Measurements from ENCODE around the gene PRDX2.

PRDX2 gene

DNA sequence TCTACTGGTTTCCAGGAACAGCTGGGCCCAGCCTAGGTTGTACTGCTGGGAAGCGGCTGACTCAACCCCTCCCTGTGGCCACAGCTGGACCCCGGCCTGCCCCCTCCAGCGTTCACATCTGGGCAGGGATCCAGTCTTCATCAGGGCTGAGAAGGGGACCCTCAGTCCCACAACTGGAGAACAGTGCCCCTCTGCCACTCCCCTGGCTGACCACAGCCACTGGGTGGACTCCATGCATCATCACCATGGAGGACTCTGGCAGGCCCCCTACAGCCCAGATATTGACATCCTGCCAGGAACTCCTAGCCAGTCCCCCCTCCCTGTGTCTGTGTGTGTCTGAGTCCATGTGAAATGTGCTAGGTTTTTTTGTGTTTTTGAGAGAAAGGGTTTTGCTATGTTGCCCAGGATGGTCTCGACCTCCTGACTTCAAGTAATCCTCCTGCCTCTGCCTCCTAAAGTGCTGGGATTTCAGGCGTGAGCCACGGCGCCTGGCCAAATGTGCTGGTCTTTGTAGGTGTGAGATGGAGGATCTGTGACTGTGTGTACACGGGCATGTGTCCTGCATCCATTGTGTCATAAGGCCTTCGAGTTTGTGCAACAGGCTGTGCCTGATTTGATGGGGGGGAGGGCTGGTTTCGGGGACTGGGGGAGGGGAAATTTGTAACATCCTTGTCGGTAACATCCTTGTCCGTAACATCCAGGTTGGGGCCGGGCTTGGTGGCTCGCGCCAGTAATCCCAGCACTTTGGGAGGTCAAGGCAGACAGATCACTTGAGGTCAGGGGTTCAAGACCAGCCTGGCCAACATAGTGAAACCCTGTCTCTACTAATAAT is 22.2 kb downstream of the PRDX2 start:
- Mint-ChIP-seq H3K36me3 (no peaks in the 10 kb centered on the region), H3K4me1 (peaks cover 34% of the 10 kb centered on the region), H3K27ac (peak overlapping the region; percentile 46), H3K4me3 (peak overlapping the region; percentile 21), H3K27me3 (no peaks in the 10 kb centered on the region), H3K9me3 (no peaks in the 10 kb centered on the region)

DNA sequence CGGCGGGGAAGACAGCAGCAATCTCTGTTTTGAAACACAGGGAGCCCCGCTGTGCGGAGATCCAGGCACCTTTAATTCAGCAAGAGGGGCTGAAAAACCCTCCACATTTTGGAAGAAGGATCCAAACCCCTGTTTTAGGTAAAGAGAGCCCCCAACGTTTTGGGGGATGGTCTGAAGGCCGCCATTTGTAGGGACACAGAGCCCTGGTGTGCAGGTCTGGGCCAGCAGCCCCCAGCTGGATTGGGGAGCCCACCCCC is 22.8 kb downstream of the PRDX2 start:
- Mint-ChIP-seq H3K9me3 (no peaks in the 10 kb centered on the region), H3K4me1 (peaks cover 35% of the 10 kb centered on the region), H3K36me3 (no peaks in the 10 kb centered on the region)

DNA sequence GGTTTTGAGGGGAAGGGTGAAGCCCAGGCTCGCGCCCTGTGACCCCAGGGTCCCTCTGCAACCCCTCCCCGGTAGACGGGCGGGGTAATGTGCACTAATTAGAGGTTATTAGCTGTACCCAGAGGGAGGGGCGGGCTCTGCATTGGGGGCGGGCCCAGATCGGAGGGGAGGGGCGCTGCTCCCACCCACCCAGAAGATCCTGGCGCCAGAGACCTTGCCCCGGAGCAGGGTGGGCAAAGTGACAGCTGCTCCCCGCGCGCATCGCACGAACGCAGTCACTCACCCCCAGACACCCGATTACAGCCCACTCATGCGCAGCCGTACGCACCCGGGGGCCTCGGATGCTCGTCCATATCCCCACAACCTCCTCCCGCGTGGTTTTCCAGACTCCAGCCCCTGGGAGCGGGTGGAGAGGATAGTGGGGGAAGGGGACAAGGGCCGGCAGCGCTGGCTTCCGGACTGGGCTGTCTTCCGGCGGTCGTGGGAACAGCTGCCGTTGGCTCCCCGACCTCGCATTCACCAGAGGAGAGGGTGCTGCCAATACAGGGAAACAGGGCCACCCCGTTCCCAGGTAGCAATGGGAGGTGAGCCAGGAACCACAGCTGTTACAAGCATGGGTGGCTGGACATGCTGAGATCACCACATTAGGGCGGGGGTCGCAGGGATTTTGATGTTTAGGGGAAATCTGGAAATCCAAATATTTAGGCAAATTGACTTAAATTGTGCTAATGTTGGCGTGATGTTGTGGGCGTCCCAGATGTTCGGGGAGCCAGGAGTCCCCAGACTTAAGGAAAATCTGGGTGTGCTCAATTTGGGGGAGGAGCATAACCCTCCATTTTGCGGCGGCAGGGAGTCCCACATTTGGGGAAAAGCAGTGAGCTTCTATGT is 23.3 kb downstream of the PRDX2 start:
- Mint-ChIP-seq H3K27ac (peak overlapping the region; percentile 87), H3K9me3 (no peaks in the 10 kb centered on the region), H3K4me1 (peaks cover 37% of the 10 kb centered on the region), H3K36me3 (no peaks in the 10 kb centered on the region), H3K4me3 (peak overlapping the region; percentile 83), H3K27me3 (no peaks in the 10 kb centered on the region)

More for the DNA sequence above, 22.8 kb downstream of the PRDX2 start:
- Mint-ChIP-seq H3K27ac (no peak overlapping the region), H3K4me3 (peak overlapping the region; percentile 83), H3K27me3 (no peaks in the 10 kb centered on the region)

DNA sequence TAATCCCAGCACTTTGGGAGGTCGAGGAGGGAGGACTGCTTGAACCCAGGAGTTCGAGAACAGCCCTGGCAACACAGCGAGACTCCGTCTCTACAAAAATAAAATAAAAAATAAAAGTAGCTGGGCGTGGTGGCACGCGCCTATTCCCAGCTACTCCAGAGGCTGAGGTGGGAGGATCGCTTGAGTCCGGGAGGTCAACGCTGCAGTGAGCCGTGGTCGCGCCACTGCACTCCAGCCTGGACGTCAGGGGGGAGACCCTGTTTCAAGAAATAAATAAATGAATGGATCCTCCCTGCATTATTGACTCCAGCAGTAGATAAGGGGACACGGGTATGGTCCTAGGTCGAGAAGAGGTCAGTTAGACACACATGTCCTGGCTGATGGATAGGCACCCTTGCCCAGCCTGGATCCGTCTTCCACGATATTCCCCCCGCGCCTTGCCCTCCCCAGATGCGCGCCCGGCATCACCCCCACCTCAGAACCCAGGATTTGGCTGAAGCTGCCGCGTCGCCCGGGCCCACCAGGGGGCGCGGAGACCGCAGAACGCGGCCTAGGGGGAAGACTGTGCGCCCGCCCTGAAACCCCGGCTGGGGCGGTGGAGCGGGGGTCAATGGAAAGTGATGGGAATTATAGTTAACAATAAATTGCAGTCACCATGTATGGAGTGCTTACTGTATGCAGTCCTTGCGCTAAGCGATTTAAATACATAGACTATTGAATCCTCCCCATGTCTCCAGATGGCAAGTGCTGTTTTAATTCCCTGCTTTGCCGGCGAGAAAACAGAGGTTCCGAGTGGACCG is 24.2 kb downstream of the PRDX2 start:
- H3K4me3 Mint-ChIP-seq = peak overlapping the region; percentile 83
- H3K9me3 Mint-ChIP-seq = no peaks in the 10 kb centered on the region
- H3K27ac Mint-ChIP-seq = peak overlapping the region; percentile 77
- no peaks in the 10 kb centered on the region for H3K27me3 Mint-ChIP-seq
- peaks cover 37% of the 10 kb centered on the region for H3K4me1 Mint-ChIP-seq
- H3K36me3 Mint-ChIP-seq = no peaks in the 10 kb centered on the region

DNA sequence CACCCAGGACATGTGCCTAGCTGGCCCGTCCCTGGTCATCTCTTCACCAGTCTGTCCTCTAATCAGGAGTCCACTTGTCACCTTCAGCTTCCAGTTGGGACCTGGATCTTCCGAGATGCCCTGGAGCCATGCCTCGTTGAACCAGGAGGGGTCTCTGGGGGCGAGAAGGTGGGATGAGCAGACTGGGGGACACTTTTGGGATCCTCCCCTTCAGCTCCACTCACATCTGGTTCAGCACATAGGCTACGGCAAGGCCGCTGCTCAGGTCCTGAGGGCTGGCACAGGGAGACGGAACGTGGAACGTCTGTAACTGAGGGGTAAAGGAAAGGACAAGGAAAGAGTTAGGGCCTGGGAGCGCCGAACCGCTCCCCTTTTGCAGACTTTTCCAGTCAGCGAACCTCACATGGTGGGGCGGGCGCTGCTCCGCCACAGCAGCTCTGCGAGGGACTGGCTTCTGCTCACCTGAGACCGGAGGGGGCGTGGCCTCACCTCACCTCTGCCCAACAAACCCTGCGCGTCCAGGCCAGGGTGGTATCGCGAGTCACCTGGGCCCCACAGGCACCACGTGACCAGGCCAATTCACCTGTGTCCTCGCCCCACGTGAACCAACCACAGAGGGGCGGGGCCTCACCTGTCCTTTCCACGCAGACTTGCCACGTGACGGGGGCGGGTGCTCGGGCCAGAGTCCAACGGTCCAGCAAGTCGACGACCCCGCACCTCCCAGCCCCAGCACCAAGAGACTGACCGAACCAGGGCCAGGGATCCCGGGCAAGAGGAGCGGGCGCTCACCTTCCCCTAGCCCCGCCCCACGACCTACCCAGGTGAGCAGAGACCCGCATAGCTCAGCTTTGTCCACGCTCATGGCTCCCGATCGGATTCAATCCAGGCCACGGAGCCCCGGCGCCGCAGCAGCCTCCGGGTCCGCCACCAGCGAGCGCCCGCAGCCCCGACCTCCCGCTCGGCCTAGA is 26.7 kb downstream of the PRDX2 start, which contains the start of gene HOOK2:
Gene HOOK2, minus strand, starts transcription at position 965 of the 968 bp plus-strand sequence. Its CDS starts 103 bp downstream, at position 862.
- no peaks in the 10 kb centered on the region for H3K36me3 Mint-ChIP-seq
- H3K9me3 Mint-ChIP-seq = no peaks in the 10 kb centered on the region
- peak within 1 kb of the TSS; percentile 76 for H3K27ac Mint-ChIP-seq
- H3K4me3 Mint-ChIP-seq = peak within 1 kb of the TSS; percentile 80
- peaks cover 27% of the 10 kb centered on the region for H3K4me1 Mint-ChIP-seq
- no peaks in the 10 kb centered on the region for H3K27me3 Mint-ChIP-seq

DNA sequence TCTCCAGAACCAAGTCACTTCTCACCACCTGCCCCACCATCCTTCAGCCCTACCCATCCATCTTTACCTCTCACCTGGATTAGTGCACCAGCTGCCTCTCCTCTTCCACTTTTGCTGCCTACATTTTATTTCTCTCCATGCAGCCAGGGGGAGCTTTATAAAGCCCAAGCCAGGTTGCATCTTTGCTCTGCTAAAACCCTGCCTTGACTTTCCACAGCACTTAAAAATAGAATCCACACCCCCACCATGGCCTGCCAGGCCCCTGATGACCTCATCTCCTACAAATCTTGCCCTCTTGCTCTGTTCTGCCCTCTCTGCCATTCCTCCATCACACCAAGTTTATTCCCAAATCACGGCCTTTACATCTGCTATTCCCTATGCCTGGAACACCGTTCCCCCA is 28.0 kb downstream of the PRDX2 start:
- no peaks in the 10 kb centered on the region for H3K36me3 Mint-ChIP-seq
- H3K27ac Mint-ChIP-seq = peak overlapping the region; percentile 3
- H3K4me3 Mint-ChIP-seq = no peak overlapping the region
- H3K4me1 Mint-ChIP-seq = peaks cover 19% of the 10 kb centered on the region
- no peaks in the 10 kb centered on the region for H3K27me3 Mint-ChIP-seq
- H3K9me3 Mint-ChIP-seq = no peaks in the 10 kb centered on the region

DNA sequence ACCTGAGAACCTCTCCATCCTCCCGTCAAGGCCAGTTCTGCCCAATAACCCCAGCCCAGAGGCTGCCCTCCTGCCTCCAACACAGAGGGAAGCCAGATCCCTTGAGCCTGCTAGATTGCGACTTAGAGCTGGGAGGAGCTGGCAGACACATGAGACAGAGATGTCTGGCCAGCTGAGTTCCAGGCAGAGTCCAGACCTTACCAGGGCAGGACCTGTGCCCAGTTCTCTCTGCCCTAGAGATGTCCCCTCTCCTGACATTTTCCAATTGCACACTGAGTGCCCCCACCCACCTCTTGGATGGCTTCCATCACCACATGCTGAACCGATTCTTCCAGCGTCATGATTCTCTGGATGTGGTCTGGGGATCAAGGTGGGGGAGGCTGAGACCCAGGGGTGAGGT is 29.3 kb downstream of the PRDX2 start:
- Mint-ChIP-seq H3K4me1 (peaks cover 9% of the 10 kb centered on the region), H3K36me3 (no peaks in the 10 kb centered on the region), H3K9me3 (no peaks in the 10 kb centered on the region), H3K27me3 (no peaks in the 10 kb centered on the region), H3K4me3 (no peak overlapping the region), H3K27ac (no peak overlapping the region)

DNA sequence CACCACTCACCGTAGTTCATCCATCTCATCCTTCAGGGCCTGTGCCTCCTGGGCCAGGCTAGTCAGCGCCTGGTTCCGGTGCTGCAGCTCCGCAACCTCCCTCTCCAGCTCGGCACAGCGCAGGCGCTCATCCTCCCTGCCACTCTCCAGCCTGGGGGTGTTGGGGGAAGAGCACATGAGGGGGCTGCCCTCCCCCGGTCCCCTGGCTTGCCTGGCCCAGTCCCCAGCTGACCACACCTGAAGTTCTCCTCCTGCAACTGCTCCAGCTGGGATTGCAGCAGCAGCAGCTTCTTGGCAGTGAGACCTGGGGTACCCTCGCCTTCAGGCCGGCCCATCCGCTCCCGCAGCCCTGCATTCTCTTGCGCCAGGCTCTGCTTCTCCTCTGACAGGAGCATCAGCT is 30.7 kb downstream of the PRDX2 start:
- no peaks in the 10 kb centered on the region for H3K9me3 Mint-ChIP-seq
- no peak overlapping the region for H3K27ac Mint-ChIP-seq
- no peaks in the 10 kb centered on the region for H3K36me3 Mint-ChIP-seq
- H3K4me3 Mint-ChIP-seq = no peak overlapping the region
- peaks cover 8% of the 10 kb centered on the region for H3K4me1 Mint-ChIP-seq
- no peaks in the 10 kb centered on the region for H3K27me3 Mint-ChIP-seq

DNA sequence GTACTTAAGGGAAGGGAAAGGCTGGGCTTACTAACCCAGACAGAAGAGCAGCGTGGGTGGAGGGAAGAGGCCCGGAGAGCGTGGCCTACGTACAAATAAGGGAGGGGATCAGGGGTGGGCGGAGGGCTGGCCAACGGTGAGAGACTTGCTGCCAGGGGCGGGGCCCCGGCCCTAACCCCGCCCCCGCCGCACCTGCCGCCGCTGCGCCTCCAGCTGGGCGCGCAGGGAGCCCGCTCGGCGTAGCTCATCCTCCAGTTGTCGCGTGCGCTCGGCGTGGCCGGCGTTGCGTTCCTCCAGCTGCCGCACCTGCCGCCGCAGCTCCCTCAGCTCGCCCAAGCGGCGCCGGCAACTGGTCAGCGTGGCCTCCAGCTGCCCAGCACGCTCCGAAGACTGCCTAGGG is 31.9 kb downstream of the PRDX2 start:
- H3K4me1 Mint-ChIP-seq = peaks cover 8% of the 10 kb centered on the region

DNA sequence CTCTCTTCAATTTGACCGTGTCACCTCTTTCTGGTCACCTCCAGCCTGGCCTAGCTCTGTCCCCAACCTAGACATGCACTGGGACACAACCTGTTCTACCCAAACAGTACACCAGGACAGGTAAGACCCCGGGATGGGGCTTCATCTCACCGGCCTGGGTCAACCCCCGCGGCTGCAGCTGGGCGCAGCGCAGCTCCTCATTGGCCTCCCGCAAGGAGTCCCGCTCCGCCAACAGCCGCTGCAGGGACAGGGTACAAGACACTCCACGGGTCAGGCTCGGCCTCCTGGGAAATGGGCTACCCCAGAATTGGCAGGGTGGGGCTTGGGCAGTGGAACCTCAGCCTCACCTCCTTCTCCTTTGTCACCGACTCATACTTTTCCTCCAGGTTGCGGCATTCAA is 33.9 kb downstream of the PRDX2 start:
- no peaks in the 10 kb centered on the region for H3K36me3 Mint-ChIP-seq
- no peak overlapping the region for H3K27ac Mint-ChIP-seq
- H3K9me3 Mint-ChIP-seq = no peaks in the 10 kb centered on the region
- no peak overlapping the region for H3K4me3 Mint-ChIP-seq
- no peaks in the 10 kb centered on the region for H3K27me3 Mint-ChIP-seq
- H3K4me1 Mint-ChIP-seq = no peaks in the 10 kb centered on the region

More for the DNA sequence above, 31.9 kb downstream of the PRDX2 start:
- peak overlapping the region; percentile 59 for H3K27ac Mint-ChIP-seq
- H3K4me3 Mint-ChIP-seq = peak overlapping the region; percentile 47
- H3K36me3 Mint-ChIP-seq = no peaks in the 10 kb centered on the region
- no peaks in the 10 kb centered on the region for H3K9me3 Mint-ChIP-seq
- H3K27me3 Mint-ChIP-seq = no peaks in the 10 kb centered on the region

DNA sequence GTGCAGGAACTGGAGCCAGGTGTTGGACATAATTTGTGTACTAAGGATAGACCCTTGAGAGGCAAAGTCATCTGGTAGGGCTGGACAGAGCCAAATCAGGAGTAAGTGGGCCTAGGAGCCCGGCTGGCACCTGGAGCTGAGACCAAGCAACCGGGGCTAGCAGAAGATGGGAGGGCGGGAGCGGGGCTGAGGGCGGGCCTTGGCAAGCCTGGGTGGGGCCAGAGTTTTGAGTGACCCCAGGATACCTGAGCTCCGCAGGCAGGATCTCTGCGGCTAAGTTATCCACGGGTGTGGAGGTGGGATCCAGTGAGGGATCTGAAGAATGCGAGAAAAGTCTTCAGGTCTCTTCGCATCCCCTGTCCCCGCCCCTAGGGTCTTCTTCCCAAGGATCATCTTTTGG is 34.5 kb downstream of the PRDX2 start:
- H3K27ac Mint-ChIP-seq = no peak overlapping the region
- no peaks in the 10 kb centered on the region for H3K9me3 Mint-ChIP-seq
- no peaks in the 10 kb centered on the region for H3K4me1 Mint-ChIP-seq
- no peaks in the 10 kb centered on the region for H3K27me3 Mint-ChIP-seq
- no peaks in the 10 kb centered on the region for H3K36me3 Mint-ChIP-seq
- no peak overlapping the region for H3K4me3 Mint-ChIP-seq

DNA sequence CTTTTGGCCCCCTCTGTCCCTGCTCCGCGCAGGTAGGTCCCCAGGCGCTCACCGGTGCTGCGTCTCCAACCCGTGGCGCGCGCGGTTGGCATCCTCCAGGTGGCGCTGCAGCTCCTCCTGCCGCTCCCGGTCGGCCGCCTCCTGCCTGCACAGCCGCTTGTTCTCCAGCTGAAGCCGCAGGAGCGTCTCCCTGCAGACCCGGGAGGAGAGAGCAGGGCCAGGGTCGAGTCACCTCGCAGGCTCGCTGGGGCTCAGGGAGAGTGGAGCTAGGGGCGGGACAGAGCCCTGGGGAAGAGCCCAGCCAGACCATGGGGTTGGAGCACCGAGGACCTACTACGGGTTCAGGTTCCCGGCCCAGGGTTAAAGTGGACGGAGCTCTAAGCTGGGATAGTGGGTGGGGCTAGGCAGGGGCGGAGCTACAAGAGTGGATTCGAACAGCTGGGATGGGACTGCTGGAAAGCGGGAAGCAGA is 35.5 kb downstream of the PRDX2 start:
- no peak overlapping the region for H3K4me3 Mint-ChIP-seq
- no peaks in the 10 kb centered on the region for H3K4me1 Mint-ChIP-seq
- H3K27ac Mint-ChIP-seq = no peak overlapping the region
- H3K9me3 Mint-ChIP-seq = no peaks in the 10 kb centered on the region
- H3K36me3 Mint-ChIP-seq = no peaks in the 10 kb centered on the region
- H3K27me3 Mint-ChIP-seq = no peaks in the 10 kb centered on the region

DNA sequence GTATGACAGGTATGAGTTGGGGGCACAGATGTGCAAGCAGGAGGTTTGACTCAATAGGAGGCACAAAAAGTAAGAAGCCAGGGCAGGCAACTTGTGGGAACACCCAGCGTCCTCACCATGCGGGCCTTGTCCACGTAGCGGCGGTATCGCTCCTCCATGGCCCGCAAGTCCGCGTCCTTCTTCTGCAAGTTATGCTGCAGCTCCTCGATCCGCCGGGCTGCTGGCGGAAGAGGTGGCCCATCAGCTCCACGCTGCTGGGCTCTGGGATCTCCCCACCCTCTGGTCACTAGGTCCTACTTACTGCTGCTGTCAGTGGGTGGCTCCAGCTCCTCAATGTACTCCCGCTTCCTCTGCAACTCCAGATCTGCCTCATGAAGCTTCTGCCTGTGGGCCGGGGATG is 36.9 kb downstream of the PRDX2 start:
- H3K36me3 Mint-ChIP-seq = no peaks in the 10 kb centered on the region
- H3K9me3 Mint-ChIP-seq = no peaks in the 10 kb centered on the region
- peaks cover 5% of the 10 kb centered on the region for H3K4me1 Mint-ChIP-seq
- no peaks in the 10 kb centered on the region for H3K27me3 Mint-ChIP-seq
- no peak overlapping the region for H3K4me3 Mint-ChIP-seq
- no peak overlapping the region for H3K27ac Mint-ChIP-seq

DNA sequence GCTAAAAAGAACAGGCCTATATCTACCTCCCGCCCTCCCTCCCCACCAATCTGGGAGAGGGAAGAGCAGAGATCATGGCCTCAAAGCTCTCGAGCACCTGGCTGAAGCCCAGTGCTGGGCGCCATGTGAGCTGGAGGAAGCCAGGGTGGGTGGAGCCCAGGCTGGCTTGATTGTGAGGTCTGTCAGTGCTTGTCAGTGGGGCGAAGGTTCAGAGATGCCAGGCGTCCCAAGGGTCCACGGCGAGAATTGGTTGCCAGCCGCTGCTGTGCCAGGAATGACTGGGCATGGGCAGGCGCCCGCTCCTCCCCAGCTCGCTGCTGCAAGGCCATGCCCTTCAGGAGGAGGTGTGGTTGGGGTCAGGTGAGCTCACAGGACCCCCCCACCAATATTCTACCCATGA is 38.5 kb downstream of the PRDX2 start:
- Mint-ChIP-seq H3K4me1 (peaks cover 5% of the 10 kb centered on the region), H3K36me3 (no peaks in the 10 kb centered on the region), H3K4me3 (no peak overlapping the region), H3K27ac (no peak overlapping the region), H3K9me3 (no peaks in the 10 kb centered on the region), H3K27me3 (no peaks in the 10 kb centered on the region)
